Measurements from ENCODE around the gene ROS1.

The ROS1 gene

GRCh38 chr6:117311310-117311709, 114.4 kb downstream of the ROS1 start:
- DNase-seq (ENCODE audit: low read depth in 2 of 2): no peak

DNA sequence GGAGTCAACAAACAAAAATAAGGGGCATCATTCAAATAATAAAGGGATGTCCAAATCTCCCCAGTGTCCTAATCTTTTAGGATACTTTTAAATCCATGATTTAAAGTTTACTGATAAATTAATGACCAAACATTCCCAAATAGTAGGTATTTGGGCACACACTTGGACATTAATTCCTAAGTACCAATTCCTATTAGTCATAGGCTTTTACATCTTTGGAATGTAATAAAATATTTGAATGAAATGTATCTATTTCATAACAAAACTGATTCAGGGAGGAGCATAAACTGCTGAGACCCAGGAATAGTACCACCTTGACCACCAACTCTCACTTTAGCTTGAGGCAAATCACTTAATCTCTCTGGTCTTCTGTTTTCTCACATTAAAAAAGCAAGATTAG, 116.1 kb downstream of the ROS1 start:
- no peak for DNase-seq (ENCODE audit: low read depth in 2 of 2)

DNA sequence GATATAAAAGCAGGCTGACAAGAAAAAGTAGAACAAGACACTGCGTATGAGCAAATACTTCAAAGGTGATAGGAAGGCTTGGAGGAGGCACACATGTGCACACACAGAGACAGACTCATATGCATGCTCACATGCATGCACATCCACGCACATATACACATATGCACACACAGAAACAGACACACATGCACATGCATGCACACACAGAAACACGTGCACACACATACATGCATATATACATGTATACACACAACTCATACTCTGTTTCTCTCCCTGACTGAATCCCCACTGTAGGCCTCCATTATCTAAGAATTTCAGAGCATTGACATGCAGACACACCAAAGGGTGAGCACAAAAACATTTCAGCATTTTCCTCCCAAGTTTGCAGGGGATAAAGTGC, 116.7 kb downstream of the ROS1 start:
- DNase-seq (ENCODE audit: low read depth in 2 of 2): no peak

DNA sequence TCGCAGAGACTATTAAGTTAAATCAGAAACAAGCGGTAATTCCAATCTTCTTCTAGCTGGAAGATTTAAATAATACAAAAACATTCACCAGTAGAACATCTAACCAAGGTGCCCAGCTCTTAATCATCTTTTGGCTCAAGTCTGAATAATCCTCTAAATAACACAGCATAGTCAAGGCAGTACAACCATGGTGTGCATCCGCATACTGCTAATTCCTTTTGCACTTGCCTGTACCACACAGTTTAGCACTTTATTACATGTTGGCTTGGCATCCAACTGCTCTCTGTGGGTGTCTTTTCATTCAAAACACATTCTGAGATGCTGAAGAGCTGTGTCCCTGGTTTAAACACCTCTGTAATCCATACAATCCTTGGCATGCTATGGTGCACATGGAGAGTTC, 118.1 kb downstream of the ROS1 start:
- DNase-seq (ENCODE audit: low read depth in 2 of 2): no peak

GRCh38 chr6:117306227-117306790, 119.4 kb downstream of the ROS1 start:
- DNase-seq (ENCODE audit: low read depth in 2 of 2): no peak

DNA sequence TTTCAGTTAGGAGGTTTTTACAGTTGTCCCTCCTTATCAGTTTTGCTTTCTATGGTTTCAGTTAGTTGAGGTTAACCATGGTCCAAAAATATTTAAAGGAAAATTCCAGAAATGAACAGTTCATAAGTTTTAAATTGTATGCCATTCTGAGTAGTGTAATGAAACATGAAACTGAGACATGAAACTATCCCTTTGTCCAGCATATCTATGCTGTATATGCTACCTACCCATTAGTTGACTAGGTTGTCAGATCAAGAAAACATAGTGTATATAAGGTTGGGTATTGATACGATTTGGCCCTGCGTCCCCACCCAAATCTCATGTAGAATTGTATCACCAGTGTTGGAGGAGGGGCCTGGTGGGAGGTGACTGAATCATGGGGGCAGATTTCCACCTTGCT, 121.3 kb downstream of the ROS1 start:
- DNase-seq (ENCODE audit: low read depth in 2 of 2): no peak

DNA sequence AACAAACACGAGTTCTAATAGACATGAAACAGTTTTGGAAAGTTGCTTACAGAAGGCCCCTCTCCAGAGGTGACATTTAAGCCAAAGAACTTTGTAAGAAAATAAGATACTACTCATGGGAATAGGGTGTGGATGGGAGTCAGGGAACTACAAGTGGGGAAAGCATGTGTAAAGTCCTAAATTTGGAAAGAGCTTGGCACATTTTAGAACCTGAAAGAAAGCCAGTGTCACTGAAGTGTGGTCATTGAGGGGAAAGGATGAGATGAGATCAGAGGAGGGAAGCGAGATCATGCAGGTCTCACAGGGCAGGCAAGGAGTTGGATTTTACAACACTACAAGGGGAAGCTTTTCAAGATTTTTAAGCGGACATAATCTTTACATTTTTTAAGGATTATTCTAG, 122.4 kb downstream of the ROS1 start:
- DNase-seq (ENCODE audit: low read depth in 2 of 2): no peak

DNA sequence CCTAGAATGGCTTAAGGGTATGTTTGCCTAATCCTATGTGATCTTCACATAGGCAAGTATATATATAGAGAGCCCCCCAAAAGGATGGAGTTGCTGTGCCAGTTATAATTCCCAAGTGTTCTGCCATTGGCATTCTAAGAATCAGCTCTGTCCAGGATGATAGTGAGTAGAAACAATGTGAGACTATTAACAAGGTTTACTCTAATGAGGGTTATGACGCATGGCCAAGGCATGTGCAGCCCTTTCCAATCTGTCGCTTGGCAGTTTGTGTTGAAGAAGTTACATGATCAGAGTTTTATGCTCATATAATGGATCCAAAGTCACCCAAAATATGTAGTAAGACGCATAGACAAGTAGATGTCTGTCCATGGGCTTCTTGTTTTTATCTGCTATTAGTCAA, 126.8 kb downstream of the ROS1 start:
- no peak for DNase-seq (ENCODE audit: low read depth in 2 of 2)

DNA sequence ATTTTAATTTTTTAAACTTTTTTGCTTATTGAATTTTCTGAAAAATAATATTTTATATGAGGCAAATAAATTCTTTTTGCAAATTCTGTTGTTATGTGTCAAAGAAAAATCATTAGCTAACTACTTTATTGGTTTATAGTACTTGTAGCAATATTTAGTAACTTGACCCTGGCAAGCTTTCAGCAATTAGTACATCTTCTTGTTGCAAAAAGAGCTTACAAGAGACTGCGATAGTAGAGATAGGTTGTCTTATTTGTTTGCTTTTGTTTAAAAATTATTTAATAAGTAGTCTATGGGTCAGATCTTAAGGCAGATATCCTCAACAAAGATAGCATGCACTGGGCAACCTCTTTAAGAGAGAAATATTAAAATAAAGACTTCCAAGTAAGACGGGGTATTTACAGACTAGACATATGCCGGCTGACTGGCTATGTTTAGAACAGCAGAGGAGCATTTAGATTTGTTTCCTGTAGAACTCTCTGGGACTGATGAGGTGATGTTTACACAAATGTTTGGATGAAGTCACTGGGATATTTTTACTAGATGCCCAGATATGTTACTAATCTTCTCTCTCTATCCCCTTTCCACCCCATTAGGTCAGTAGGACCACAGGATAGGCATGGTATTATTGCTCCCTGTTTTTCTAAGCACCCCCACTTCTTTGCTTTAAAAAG, 135.4 kb downstream of the ROS1 start:
- DNase-seq (ENCODE audit: low read depth in 2 of 2): no peak

GRCh38 chr6:117288083-117288715, 137.5 kb downstream of the ROS1 start:
- no peak for DNase-seq (ENCODE audit: low read depth in 2 of 2)

GRCh38 chr6:117280922-117281321, 144.8 kb downstream of the ROS1 start:
- no peak for DNase-seq (ENCODE audit: low read depth in 2 of 2)

DNA sequence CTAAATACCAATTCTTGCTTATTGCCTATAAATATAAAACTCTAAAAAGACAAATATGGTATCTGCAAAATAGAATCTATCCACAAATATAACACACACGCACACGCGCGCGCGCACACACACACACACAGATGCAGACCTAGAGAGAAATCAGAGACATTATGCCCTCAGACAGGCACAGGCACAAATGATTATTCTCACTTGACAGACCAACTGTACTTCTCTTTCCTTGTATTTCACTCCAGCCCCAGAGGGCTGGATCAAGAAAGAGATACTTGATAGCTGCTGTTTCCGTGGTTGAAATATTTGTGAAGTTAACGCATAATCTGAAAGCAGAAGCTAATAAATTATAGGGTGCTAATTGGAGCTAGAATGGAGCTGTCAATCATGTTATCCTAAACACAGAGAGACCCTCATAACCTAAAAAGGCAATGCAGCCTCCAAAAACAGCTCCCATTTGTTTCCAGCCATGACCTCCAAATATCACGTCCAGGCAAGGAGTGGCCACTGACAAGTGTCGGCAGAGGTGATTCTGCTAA, 148.9 kb downstream of the ROS1 start:
- DNase-seq (ENCODE audit: low read depth in 2 of 2): no peak

DNA sequence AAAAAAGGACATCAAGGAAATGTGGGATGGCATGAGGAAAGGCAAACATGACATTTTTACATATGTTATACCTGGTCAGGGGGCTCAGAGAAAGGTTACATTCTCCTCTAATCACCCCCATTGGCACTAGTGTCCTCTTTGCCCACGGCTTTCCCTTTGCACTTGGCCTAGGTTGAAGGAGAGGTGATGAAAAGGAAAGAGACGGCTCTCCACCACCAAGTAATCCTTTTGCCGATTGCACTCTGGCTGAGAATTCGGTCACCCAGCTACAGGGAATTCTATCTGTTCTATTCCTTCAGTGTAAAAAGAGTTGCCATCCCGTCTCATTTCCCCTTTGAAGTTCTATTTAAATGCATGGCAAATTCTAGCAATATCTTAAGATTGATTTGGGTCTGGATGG, 150.0 kb downstream of the ROS1 start:
- DNase-seq (ENCODE audit: low read depth in 2 of 2): no peak

DNA sequence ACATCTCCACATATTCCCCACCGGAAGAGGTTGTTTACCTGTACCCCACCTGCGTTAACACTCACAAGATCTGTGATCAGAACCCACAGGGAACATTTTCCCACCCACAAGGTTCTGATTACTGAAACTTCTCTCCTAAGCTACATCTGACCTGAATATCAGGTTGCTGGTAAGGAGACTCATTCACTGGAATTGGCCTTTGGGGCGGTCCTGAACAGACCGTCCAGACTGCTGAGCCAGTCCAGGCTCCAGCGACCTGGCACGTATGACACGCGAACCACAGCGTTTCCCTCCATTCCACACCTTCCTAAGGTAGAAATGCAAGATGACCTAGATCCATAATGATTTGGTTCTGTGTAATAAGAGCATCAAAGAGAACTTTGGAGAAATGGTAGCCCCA, 150.5 kb downstream of the ROS1 start:
- DNase-seq (ENCODE audit: low read depth in 2 of 2): no peak

DNA sequence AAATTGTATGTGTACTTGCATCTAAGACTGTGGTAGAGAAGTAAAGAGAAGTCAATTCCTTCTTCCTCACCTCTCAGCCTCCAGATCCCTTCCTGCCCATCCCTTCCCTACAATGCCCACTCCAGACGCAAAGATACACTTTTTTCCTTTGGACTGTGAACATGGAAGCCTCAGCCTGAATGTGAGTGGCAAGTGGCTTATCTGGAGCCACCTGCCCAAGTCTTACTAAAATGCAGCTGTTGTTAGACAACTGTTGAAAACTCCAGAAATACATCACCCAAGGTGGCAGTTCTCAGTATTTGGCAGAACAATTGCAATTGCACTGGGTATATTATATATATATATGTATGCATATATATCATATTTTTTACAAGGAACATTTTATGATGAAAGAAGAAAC, 152.9 kb downstream of the ROS1 start:
- DNase-seq (ENCODE audit: low read depth in 2 of 2): no peak

GRCh38 chr6:117272032-117272866, 153.5 kb downstream of the ROS1 start:
- no peak for DNase-seq (ENCODE audit: low read depth in 2 of 2)

DNA sequence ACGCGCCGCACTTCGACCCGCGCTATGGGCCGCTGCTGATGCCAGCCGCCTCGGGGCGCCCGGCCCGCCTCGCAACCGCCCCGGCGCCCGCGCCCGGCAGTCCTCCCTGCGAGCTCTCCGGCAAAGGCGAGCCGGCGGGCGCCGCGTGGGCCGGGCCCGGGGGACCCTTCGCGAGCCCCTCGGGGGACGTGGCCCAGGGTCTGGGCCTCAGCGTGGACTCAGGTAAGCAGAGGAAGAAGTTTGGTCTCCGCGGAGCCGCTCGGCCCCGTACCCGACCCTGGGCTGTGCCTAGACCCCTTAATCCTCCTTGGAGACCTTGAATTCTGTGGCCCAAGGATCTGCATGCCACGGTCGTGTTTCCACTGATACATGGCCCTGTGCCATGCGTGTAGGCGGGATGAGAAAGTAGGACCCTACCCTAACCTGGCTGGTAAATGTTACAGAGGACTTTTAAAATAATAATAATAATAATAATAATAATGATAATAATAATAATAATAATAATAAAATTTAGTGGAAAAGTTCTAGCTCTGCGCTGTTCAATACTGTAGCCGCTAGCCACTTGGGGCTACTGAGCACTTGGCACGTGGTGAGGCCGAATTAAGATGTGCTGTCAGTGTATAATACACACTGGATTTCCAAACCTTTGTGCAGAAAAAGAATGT, 154.8 kb downstream of the ROS1 start:
- no peak for DNase-seq (ENCODE audit: low read depth in 2 of 2)

- no peak for DNase-seq (ENCODE audit: low read depth in 2 of 2)
Observed at GRCh38 chr6:117270055-117270842, 155.5 kb downstream of the ROS1 start.

GRCh38 chr6:117269638-117270054, 156.1 kb downstream of the ROS1 start:
- DNase-seq (ENCODE audit: low read depth in 2 of 2): no peak

- DNase-seq (ENCODE audit: low read depth in 2 of 2): no peak
Observed at GRCh38 chr6:117268924-117269323, 156.8 kb downstream of the ROS1 start.

Data from stimulated activated CD4-positive, alpha-beta T cell treated with anti-CD3 and anti-CD28 coated beads, Interleukin-1b, Interleukin-23, amount 100 ng/mL, for 1 hour (primary cell).